H9 (cell line): ENCODE results near the gene GPR160. TPM values are rescaled to one million over a fixed set of nuclear protein-coding genes. Genes with fewer than 3 reads are reported as not detected.

ENCODE experiments used
- DNase-seq: peaks from one replicate; pipeline ENCODE4 v3.0.0-alpha.2; 2017
- H2AFZ ChIP-seq: one replicate; pipeline ENCODE4 v1.6.1; 2013; ENCODE audit warnings: mild to moderate bottlenecking, low read length, control low read depth, moderate library complexity
- H2AK5ac ChIP-seq: 2 replicates; pipeline ENCODE4 v1.6.1; 2013; ENCODE audit warnings: low read length, control low read depth, mixed read lengths; ENCODE audit not compliant: insufficient read length
- H2BK120ac ChIP-seq: one replicate; pipeline ENCODE4 v1.6.1; 2013; ENCODE audit warnings: low read depth, mild to moderate bottlenecking, low read length, control low read depth, inconsistent platforms; ENCODE audit not compliant: poor library complexity, severe bottlenecking
- H2BK12ac ChIP-seq: 2 replicates; pipeline ENCODE4 v1.6.1; 2013; ENCODE audit warnings: low read length, control low read depth, mixed read lengths, low read depth; ENCODE audit not compliant: insufficient read length
- H2BK15ac ChIP-seq: 2 replicates; pipeline ENCODE4 v1.6.1; 2013; ENCODE audit warnings: low read depth, low read length, control low read depth
- H2BK20ac ChIP-seq: one replicate; pipeline ENCODE4 v1.6.1; 2013; ENCODE audit warnings: low read depth, mild to moderate bottlenecking, low read length, control low read depth, inconsistent platforms; ENCODE audit not compliant: poor library complexity, severe bottlenecking
- H2BK5ac ChIP-seq: 2 replicates; pipeline ENCODE4 v1.6.1; 2013; ENCODE audit warnings: low read length, control low read depth, mixed read lengths; ENCODE audit not compliant: insufficient read length
- H3K14ac ChIP-seq: 2 replicates; pipeline ENCODE4 v1.6.1; 2013; ENCODE audit warnings: low read length, control low read depth; ENCODE audit not compliant: insufficient read depth
- H3K18ac ChIP-seq: 2 replicates; pipeline ENCODE4 v1.6.1; 2013; ENCODE audit warnings: low read depth, mild to moderate bottlenecking, mixed read lengths, low read length, control low read depth; ENCODE audit not compliant: insufficient read length
- H3K23ac ChIP-seq: 2 replicates; pipeline ENCODE4 v1.6.1; 2013; ENCODE audit warnings: low read length, control low read depth, mixed read lengths, low read depth; ENCODE audit not compliant: insufficient read length
- H3K23me2 ChIP-seq: 2 replicates; pipeline ENCODE4 v1.6.1; 2013; ENCODE audit warnings: low read depth, mild to moderate bottlenecking, mixed read lengths, low read length, control low read depth; ENCODE audit not compliant: insufficient read length, poor library complexity, severe bottlenecking
- H3K27ac ChIP-seq: 2 replicates; pipeline ENCODE4 v1.5.1; 2013; ENCODE audit warnings: low read length, control low read depth, mixed read lengths, low read depth; ENCODE audit not compliant: insufficient read length
- H3K27me3 ChIP-seq: 2 replicates; pipeline ENCODE4 v1.6.1; 2013; ENCODE audit warnings: low read length, control low read depth, inconsistent platforms; ENCODE audit not compliant: insufficient read depth
- H3K4ac ChIP-seq: 2 replicates; pipeline ENCODE4 v1.6.1; 2013; ENCODE audit warnings: low read depth, mild to moderate bottlenecking, control low read depth, inconsistent platforms, low read length, moderate library complexity
- H3K4me1 ChIP-seq: 2 replicates; pipeline ENCODE4 v1.6.1; 2013; ENCODE audit warnings: low read length, control low read depth, inconsistent platforms; ENCODE audit not compliant: insufficient read depth
- H3K4me2 ChIP-seq: 2 replicates; pipeline ENCODE4 v1.6.1; 2013; ENCODE audit warnings: low read length, control low read depth, mixed read lengths; ENCODE audit not compliant: insufficient read length, insufficient read depth
- H3K56ac ChIP-seq: 2 replicates; pipeline ENCODE4 v1.6.1; 2013; ENCODE audit warnings: low read depth, mild to moderate bottlenecking, mixed read lengths, low read length, control low read depth; ENCODE audit not compliant: insufficient read length
- H3K79me1 ChIP-seq: 2 replicates; pipeline ENCODE4 v1.6.1; 2013; ENCODE audit warnings: low read depth, mild to moderate bottlenecking, moderate library complexity, low read length, control low read depth, inconsistent platforms; ENCODE audit not compliant: insufficient read depth, poor library complexity, severe bottlenecking
- H3K79me2 ChIP-seq: 2 replicates; pipeline ENCODE4 v1.6.1; 2013; ENCODE audit warnings: low read length, control low read depth, inconsistent platforms; ENCODE audit not compliant: insufficient read depth
- H3K9ac ChIP-seq: 2 replicates; pipeline ENCODE4 v1.6.1; 2013; ENCODE audit warnings: low read length, control low read depth, mixed read lengths; ENCODE audit not compliant: insufficient read length; ENCODE audit errors: extremely low read depth
- H3K9me3 ChIP-seq: one replicate; pipeline ENCODE4 v1.6.1; 2013; ENCODE audit warnings: low read depth, low read length, inconsistent platforms; ENCODE audit not compliant: control insufficient read depth
- H3T11ph ChIP-seq: one replicate; pipeline ENCODE4 v1.6.1; 2013; ENCODE audit warnings: mild to moderate bottlenecking, low read length, control low read depth, inconsistent platforms
- H4K20me1 ChIP-seq: one replicate; pipeline ENCODE4 v1.6.1; 2013; ENCODE audit not compliant: control insufficient read depth, insufficient read length, insufficient read depth
- H4K5ac ChIP-seq: 2 replicates; pipeline ENCODE4 v1.6.1; 2013; ENCODE audit warnings: low read depth, mild to moderate bottlenecking, mixed read lengths, low read length, control low read depth; ENCODE audit not compliant: insufficient read length
- H4K8ac ChIP-seq: replicated peaks from 2 replicates; pipeline ENCODE4 v1.6.1; 2013; ENCODE audit warnings: low read length, control low read depth, mixed read lengths, low read depth; ENCODE audit not compliant: insufficient read length
- H4K91ac ChIP-seq: 2 replicates; pipeline ENCODE4 v1.6.1; 2013; ENCODE audit warnings: low read depth, mild to moderate bottlenecking, moderate library complexity, mixed read lengths, low read length, control low read depth; ENCODE audit not compliant: insufficient read length
- H3K27ac Mint-ChIP-seq, 3 experiments: 2 replicates in 2 of 3; 3 replicates in 1 of 3; pipeline ENCODE4 v1.8.0; 2020 to 2021; ENCODE audit warnings: mixed read lengths in 3 of 3, mild to moderate bottlenecking in 1 of 3, moderate library complexity in 1 of 3
- H3K27me3 Mint-ChIP-seq: 2 replicates; pipeline ENCODE4 v1.8.0; 2021; ENCODE audit warnings: low read depth, mild to moderate bottlenecking, moderate library complexity, mixed read lengths
- H3K36me3 Mint-ChIP-seq, 3 experiments: 2 replicates in 2 of 3; 3 replicates in 1 of 3; pipeline ENCODE4 v1.8.0; 2020 to 2021; ENCODE audit warnings: low read depth in 3 of 3, mixed read lengths in 3 of 3; ENCODE audit not compliant: insufficient read depth in 1 of 3
- H3K4me1 Mint-ChIP-seq, 2 experiments: 2 replicates each; pipeline ENCODE4 v1.8.0; 2020; ENCODE audit warnings: mixed read lengths in 2 of 2
- H3K4me3 Mint-ChIP-seq, 2 experiments: 2 replicates in 1 of 2; 3 replicates in 1 of 2; pipeline ENCODE4 v1.8.0; 2020 to 2021; ENCODE audit warnings: mild to moderate bottlenecking in 2 of 2, mixed read lengths in 2 of 2, moderate library complexity in 1 of 2
- H3K9me3 Mint-ChIP-seq, 2 experiments: 2 replicates in 1 of 2; 3 replicates in 1 of 2; pipeline ENCODE4 v1.8.0; 2020; ENCODE audit warnings: mild to moderate bottlenecking in 2 of 2, mixed read lengths in 2 of 2, moderate library complexity in 1 of 2
- WGBS: extraction: QIAGEN DNeasy Blood & Tissue Kit; methylation state at CpG from one replicate; pipeline ENCODE4 v1.1.7; 2013; ENCODE audit warnings: missing lambda C conversion rate, low lambda C conversion rate, mixed read lengths; ENCODE audit not compliant: insufficient read length; ENCODE audit errors: extremely low coverage; 5-methylcytosine and 5-hydroxymethylcytosine counted together
- total RNA-seq: library from RNA; stranded (reverse); gene quantifications from 2 replicates; pipeline ENCODE4 v1.2.1, GENCODE V29; 2021
- TF ChIP-seq, protein P1 (sequence below): fragments of 200-600 bp; sonication (generic); conservative IDR thresholded peaks from 3 replicates; pipeline ENCODE4 v1.8.0; 2021; ENCODE audit warnings: antibody characterized with exemption, mild to moderate bottlenecking

The GPR160 gene
- total RNA-seq, 1 experiment from 2014 or later: 14.1 TPM

DNA sequence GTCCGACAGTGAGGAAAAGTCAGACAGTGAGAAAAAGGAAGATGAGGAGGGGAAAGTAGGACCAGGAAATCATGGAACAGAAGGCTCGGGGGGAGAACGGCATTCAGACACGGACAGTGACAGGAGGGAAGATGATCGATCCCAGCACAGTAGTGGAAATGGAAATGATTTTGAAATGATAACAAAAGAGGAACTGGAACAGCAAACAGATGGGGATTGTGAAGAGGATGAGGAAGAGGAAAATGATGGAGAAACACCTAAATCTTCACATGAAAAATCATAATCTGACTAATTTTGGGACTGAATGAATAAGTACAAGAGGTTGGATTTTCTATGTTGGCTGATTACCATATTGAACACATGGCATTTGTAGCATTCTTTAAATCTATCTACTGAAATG is 45.0 kb upstream of the GPR160 start:
- Histone ChIP-seq H2BK20ac (no peak overlapping the region), H4K20me1 (no peaks in the 10 kb centered on the region), H3K23ac (no peak overlapping the region), H2AK5ac (no peak overlapping the region), H2AFZ (no peak overlapping the region), H4K5ac (no peak overlapping the region), H2BK12ac (no peak overlapping the region), H3K27ac (no peak overlapping the region), H3K4me1 (no peaks in the 10 kb centered on the region), H4K8ac (no peak overlapping the region), H2BK5ac (no peak overlapping the region), H3K18ac (no peak overlapping the region), H4K91ac (no peak overlapping the region), H3T11ph (no peak overlapping the region), H3K79me2 (no peaks in the 10 kb centered on the region), H2BK15ac (no peak overlapping the region), H3K56ac (no peak overlapping the region), H3K14ac (no peak overlapping the region), H3K79me1 (no peaks in the 10 kb centered on the region), H2BK120ac (no peak overlapping the region), H3K23me2 (no peaks in the 10 kb centered on the region), H3K9me3 (no peaks in the 10 kb centered on the region), H3K4ac (no peak overlapping the region), H3K4me2 (no peak overlapping the region), H3K9ac (no peak overlapping the region), H3K27me3 (no peaks in the 10 kb centered on the region)
- no peak overlapping the region for H3K27ac Mint-ChIP-seq
- no peaks in the 10 kb centered on the region for H3K9me3 Mint-ChIP-seq
- no peaks in the 10 kb centered on the region for H3K27me3 Mint-ChIP-seq
- H3K4me3 Mint-ChIP-seq: no peak overlapping the region
- peaks cover 11 to 44% (median 33%) of the 10 kb centered on the region in 3 experiments; a peak in 6 of 7 replicates for H3K36me3 Mint-ChIP-seq
- DNase-seq: no peak
- no peaks in the 10 kb centered on the region for H3K4me1 Mint-ChIP-seq
- WGBS: no CpG with 5 or more reads among the region's 5 CpGs
- TF ChIP-seq, protein P1, sequence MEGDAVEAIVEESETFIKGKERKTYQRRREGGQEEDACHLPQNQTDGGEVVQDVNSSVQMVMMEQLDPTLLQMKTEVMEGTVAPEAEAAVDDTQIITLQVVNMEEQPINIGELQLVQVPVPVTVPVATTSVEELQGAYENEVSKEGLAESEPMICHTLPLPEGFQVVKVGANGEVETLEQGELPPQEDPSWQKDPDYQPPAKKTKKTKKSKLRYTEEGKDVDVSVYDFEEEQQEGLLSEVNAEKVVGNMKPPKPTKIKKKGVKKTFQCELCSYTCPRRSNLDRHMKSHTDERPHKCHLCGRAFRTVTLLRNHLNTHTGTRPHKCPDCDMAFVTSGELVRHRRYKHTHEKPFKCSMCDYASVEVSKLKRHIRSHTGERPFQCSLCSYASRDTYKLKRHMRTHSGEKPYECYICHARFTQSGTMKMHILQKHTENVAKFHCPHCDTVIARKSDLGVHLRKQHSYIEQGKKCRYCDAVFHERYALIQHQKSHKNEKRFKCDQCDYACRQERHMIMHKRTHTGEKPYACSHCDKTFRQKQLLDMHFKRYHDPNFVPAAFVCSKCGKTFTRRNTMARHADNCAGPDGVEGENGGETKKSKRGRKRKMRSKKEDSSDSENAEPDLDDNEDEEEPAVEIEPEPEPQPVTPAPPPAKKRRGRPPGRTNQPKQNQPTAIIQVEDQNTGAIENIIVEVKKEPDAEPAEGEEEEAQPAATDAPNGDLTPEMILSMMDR: no peak
